Upper lobe of right lung (tissue), 1 donor: ENCODE measurements around the gene ETFA. TPM values are rescaled to one million over a fixed set of nuclear protein-coding genes. Genes with fewer than 3 reads are reported as not detected.

Experiments
- ATAC-seq: fragments of 200-7000 bp; cut with Tn5 transposase; one replicate; pipeline ENCODE4 v1.9.1; 2020; ENCODE audit warnings: mild to moderate bottlenecking, moderate library complexity
- DNase-seq: peaks from one replicate; pipeline ENCODE4 v3.0.0-alpha.2; 2020
- H3K27ac ChIP-seq: fragments of 200-600 bp; one replicate; pipeline ENCODE4 v1.8.0; 2022
- H3K27me3 ChIP-seq: fragments of 200-600 bp; one replicate; pipeline ENCODE4 v1.8.0; 2022; ENCODE audit warnings: mild to moderate bottlenecking
- H3K36me3 ChIP-seq: fragments of 200-600 bp; one replicate; pipeline ENCODE4 v1.8.0; 2022
- H3K4me1 ChIP-seq: fragments of 200-600 bp; one replicate; pipeline ENCODE4 v1.8.0; 2022
- H3K4me3 ChIP-seq: fragments of 200-600 bp; one replicate; pipeline ENCODE4 v1.8.0; 2022; ENCODE audit warnings: mild to moderate bottlenecking
- H3K9me3 ChIP-seq: fragments of 200-600 bp; one replicate; pipeline ENCODE4 v1.8.0; 2022
- CTCF ChIP-seq: fragments of 200-600 bp; IDR thresholded peaks from one replicate; pipeline ENCODE4 v1.8.0; 2022; ENCODE audit warnings: antibody characterized with exemption
- intact Hi-C: fragments of 100-400 bp; cut with DNase I; formaldehyde crosslinking; loops from one replicate; pipeline ENCODE4 v1.11.0; 2022
- total RNA-seq: library from RNA; stranded (reverse); fragmentation: NEBNext Ultra II Directional; extraction: Animal tissue kit (Norgen Biotek cat#: 25700); gene quantifications from one replicate; pipeline ENCODE4 v1.2.1, GENCODE V29; 2021
- donor health status: DM: no; HTN: yes; CAD: no; lungs with severe emphysema.

Gene ETFA
- total RNA-seq, 1 donor from 2014 or later = 71.3 TPM

GRCh38 chr15:76222159-76222558 lies 89.1 kb downstream of the ETFA start:
- Histone ChIP-seq H3K27me3 (no peaks in the 10 kb centered on the region), H3K27ac (no peak overlapping the region), H3K4me3 (no peak overlapping the region), H3K4me1 (no peaks in the 10 kb centered on the region), H3K9me3 (no peaks in the 10 kb centered on the region), H3K36me3 (peaks cover 26% of the 10 kb centered on the region)
- intact Hi-C loops = no loop called here
- ATAC-seq = no peak
- TF ChIP-seq CTCF = no peak
- no peak for DNase-seq

GRCh38 chr15:76221085-76221767 lies 90.0 kb downstream of the ETFA start:
- no peaks in the 10 kb centered on the region for H3K4me1 ChIP-seq
- intact Hi-C loops = no loop called here
- no peak for TF ChIP-seq CTCF
- no peak for ATAC-seq
- H3K27me3 ChIP-seq = no peaks in the 10 kb centered on the region
- H3K4me3 ChIP-seq = no peak overlapping the region
- H3K9me3 ChIP-seq = no peaks in the 10 kb centered on the region
- no peak overlapping the region for H3K27ac ChIP-seq
- peaks cover 27% of the 10 kb centered on the region for H3K36me3 ChIP-seq
- DNase-seq = no peak

- Histone ChIP-seq H3K36me3 (peaks cover 35% of the 10 kb centered on the region), H3K27me3 (no peaks in the 10 kb centered on the region), H3K4me3 (no peak overlapping the region), H3K4me1 (no peaks in the 10 kb centered on the region), H3K9me3 (no peaks in the 10 kb centered on the region), H3K27ac (no peak overlapping the region)
- no peak for TF ChIP-seq CTCF
- ATAC-seq (no peak), DNase-seq (no peak)
- intact Hi-C loops = no loop called here
Measured at GRCh38 chr15:76217882-76218217, 93.4 kb downstream of the ETFA start.

GRCh38 chr15:76217029-76217881 lies 94.0 kb downstream of the ETFA start:
- DNase-seq (no peak), ATAC-seq (peak; percentile 76)
- no peaks in the 10 kb centered on the region for H3K9me3 ChIP-seq
- H3K27ac ChIP-seq = no peak overlapping the region
- no peaks in the 10 kb centered on the region for H3K27me3 ChIP-seq
- no peaks in the 10 kb centered on the region for H3K4me1 ChIP-seq
- intact Hi-C loops = no loop called here
- no peak for TF ChIP-seq CTCF
- H3K4me3 ChIP-seq = no peak overlapping the region
- H3K36me3 ChIP-seq = peaks cover 41% of the 10 kb centered on the region

GRCh38 chr15:76215634-76216033 lies 95.6 kb downstream of the ETFA start:
- Histone ChIP-seq H3K4me1 (no peaks in the 10 kb centered on the region), H3K27me3 (no peaks in the 10 kb centered on the region), H3K9me3 (no peaks in the 10 kb centered on the region), H3K4me3 (no peak overlapping the region), H3K36me3 (peaks cover 49% of the 10 kb centered on the region), H3K27ac (no peak overlapping the region)
- DNase-seq = no peak
- TF ChIP-seq CTCF = no peak
- intact Hi-C loops = no loop called here
- ATAC-seq = no peak
